Activated naive CD8-positive, alpha-beta T cell treated with anti-CD3 and anti-CD28 coated beads, Interleukin-2, amount 50 U/mL, for 16 hours (primary cell): ENCODE results near the gene PLPP2.

Experiments
- DNase-seq: peaks from one replicate; pipeline ENCODE4 v3.0.0-alpha.2; 2020; ENCODE audit warnings: low read depth, low spot score

The PLPP2 gene

DNA sequence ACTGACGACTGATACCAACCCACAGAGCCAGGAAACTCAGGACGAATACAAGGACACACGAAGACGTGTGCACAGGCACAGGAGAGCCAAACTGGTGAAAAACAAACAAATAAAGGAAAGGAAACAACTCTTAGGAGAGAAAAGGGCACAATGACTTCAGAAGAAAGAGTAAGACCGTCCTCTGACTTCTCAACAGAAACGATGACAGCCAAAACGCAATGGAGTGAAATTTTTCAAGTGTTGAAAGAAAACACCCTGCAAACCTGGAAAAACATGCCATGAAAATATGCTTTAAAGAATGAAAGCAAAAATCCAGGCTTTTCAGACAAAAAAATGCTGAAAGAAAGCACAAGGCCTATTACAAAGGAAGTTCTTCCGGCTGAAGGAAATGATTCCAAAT, 24.6 kb upstream of the PLPP2 start:
- no peak for DNase-seq

- no peak for DNase-seq
Observed at GRCh38 chr19:313988-314815, 23.0 kb upstream of the PLPP2 start.

DNA sequence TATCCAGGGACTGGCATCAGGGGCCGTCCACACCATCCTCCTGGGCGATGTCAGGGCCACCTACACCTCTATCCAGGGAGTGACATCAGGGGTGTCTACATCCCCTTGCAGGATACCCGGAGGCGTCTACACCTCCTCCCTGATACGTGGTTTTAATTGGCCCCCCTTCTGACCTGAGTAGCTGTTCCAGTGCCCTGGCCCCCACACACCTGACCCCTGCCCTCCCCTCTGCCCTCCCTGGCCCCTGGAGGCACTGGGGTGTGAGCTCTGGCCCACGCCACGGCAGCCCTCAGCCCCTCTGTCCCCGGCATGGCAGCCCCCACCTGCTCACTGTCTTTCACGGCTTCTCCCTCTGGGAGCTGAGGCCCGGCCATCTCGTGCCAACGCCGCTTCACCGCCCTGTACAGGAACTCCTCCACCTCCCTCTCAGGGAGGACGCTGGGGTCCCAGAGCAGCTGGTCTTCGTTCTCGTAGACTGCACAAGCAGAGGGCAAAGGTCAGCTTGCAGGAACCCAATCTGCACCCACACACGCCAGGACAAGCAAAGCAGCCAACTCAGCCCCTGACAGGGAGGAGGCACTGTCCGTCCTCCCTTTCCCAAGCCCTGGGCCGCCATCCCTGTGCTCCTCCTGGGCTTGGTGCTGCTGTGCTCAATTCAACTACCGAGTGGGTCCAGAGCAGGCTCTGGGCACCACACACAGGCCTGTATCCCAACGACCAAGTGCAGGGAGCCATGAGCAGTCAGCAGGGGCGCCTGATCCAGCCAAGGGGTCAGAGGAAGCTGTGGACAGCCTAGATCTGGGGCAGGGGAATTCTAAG, 22.2 kb upstream of the PLPP2 start:
- no peak for DNase-seq

GRCh38 chr19:311813-312261, 20.6 kb upstream of the PLPP2 start:
- no peak for DNase-seq

- DNase-seq = no peak
Observed at GRCh38 chr19:310781-311496, 19.7 kb upstream of the PLPP2 start.

DNA sequence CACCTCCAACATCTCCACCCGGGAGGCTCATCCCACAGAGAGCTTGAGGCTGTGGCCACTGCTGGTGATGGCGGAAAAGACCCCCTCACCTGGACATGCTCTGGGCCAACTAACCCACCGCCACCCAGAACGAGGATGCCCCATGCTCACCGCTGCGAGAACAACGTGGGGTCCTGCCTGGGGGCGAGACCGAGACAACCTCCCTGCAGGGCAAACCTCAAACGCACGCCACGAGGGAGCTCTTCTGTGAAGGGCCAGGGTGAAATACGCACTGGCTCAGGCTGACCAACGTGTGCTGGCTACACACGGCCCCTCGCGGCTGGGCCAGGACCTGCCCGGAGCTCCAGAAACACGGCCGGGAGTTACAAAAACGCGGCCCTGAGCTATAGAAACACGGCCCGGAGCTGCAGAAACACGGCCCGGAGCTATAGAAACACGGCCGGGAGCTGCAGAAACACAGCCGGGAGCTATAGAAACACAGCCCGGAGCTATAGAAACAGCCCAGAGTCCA, 19.0 kb upstream of the PLPP2 start:
- DNase-seq = no peak

DNA sequence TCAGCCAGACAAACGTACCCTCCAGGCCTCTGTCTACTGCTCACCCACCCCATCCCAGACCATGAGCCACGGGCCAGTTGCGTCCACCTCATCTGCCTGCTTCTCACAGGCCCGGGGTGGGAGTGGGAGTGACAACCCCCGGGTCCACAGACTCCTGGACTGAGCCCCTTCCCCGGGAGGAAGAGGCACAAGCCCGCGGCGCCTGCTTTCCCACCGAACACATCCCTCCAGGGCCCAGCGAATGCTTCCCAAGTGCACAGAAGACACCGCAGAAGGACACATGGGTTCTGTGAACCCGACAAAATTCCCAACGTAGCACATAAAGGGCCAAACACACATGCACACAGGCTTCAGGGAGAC, 18.0 kb upstream of the PLPP2 start:
- DNase-seq = no peak

GRCh38 chr19:308471-309205, 17.4 kb upstream of the PLPP2 start:
- DNase-seq = no peak

GRCh38 chr19:307793-308420, 16.7 kb upstream of the PLPP2 start:
- no peak for DNase-seq

DNA sequence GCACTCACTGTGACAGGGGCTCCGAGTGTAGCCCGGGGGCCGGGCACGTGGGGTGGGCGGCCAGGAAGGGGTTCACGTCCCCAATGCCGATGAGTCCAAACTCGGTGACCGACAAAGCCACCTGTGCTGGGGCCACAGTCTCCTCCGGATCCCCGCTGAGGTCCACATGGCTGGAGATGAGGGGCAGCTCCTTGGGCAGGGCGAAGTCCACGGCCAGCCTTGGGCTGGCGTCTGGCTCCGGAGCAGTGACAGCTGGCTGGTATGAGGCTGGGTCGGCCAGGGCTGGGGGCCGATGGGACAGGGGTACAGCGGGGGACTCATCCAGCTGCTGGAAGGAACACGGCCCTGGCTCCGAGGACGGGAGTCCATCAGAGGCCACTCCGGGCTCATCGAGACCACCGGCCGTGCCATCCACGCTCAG, 15.9 kb upstream of the PLPP2 start:
- DNase-seq = no peak

- DNase-seq = no peak
Observed at GRCh38 chr19:306151-306900, 15.1 kb upstream of the PLPP2 start.

DNA sequence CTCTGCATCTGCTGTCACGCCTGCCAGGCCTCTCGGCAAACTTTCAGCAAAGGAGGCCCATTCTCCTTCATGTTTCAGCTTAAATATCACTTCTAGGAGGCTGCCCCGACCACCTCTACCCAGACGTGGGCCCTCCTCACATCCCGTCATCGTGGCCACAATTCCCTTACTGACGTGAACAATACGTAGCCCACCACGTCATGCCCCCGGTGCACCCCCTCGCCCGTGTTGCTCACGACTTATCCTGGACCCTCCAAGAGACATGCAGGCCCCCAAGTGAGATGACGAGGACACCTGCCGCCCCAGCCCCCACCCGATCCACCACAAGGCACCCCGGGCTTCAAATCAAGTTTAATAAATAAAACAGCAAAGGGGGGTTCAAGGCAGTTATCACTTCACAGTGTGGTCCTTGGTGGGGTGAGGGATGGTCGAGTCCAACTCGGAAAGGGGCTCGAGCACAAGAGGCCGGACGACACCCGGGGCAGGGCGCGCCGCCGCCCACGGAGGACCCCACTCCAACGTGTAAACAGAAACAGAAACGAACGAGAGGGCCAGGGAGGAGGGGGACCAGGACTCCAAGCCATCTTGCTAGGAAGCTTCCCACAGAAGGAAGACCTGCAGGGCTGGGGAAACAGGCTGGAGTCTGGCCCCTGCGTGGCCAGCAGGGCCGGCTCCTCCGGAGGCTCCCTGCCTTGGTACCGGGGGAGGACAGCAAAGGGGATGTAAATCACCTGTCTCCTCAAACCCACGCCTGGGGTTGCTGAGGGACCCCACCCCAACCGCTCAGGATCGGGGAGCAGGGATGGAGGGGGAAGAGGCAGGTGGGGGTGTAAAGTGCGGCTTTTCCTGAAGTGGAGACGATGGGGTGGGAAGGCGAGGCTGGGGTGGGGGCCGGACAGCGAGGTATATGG, 14.3 kb upstream of the PLPP2 start:
- DNase-seq = no peak

DNA sequence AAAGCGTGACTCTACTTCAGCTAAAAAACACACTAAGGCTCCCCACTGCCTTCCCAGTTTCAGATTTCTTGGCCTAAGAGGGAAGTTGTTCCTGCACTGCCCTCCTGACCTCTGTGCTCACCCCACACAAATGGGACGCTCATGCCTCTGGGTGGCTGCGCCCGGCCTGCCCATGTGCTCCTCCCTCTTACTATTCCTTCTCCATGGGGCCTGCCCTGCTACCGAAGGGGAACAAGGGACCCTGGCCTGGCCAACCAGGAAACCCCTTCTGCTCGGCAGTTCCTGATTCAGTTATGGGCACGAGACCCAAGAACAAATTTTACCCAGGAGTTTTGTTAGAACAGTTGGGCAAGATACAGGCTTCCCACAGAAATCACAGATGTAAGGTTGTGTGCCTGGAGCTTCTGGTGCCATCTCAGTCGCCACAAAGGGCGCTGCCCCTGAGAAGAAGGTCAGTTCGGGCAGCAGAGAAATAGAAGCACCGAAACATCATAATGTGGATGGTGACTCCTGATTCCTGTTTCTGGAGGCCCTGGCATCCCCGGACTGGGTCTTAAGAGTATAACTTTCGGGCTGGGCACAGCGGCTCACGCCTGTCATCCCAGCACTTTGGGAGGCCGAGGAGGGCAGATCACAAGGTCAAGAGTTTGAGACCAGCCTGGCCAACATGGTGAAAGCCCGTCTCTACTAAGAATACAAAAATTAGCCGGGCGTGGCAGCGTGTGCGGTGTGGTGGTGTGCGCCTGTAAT, 5.4 kb upstream of the PLPP2 start:
- DNase-seq = no peak

DNA sequence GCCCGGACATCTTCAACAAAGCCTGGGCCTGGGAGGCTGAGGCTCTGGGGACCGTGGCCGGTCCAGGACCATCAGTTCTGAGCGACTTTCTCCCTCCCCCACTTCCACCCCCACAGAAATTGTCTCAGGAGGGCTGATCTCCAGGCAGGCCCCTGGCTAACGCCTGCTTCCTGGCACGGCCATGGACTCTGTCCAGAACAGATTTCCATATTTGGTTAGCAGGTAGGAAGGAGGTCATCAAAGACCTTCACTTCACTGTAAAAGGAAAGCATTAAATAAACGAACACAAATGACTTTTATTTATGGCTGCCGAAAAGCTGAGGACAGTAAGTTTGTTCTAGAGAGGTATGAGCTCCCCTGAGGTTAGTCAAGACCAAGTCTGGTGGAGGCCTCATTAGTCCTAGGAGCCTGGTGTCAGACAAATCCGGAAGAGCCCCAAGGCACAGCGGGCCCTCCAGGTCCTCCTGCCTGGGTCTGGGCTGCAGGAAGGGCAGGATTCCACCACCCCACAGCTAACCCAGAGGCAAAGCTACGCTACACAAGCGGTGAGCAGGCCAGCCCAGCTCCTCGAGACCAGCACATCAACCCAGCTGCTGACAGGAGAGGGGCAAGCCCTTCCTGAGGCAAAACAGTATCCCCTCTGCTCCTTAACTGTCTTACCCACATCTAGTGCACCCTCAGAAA, 4.6 kb upstream of the PLPP2 start:
- DNase-seq = no peak

- no peak for DNase-seq
Observed at GRCh38 chr19:294946-295686, 3.9 kb upstream of the PLPP2 start.

GRCh38 chr19:294341-294945, 3.2 kb upstream of the PLPP2 start:
- no peak for DNase-seq
